ENCODE data around the gene SIRT7.
"Not testable (repeated sequence)": the region's sequence is repeated elsewhere in the genome, so short reads cannot be mapped to it uniquely, and the experiment has no call there.

Gene SIRT7

DNA sequence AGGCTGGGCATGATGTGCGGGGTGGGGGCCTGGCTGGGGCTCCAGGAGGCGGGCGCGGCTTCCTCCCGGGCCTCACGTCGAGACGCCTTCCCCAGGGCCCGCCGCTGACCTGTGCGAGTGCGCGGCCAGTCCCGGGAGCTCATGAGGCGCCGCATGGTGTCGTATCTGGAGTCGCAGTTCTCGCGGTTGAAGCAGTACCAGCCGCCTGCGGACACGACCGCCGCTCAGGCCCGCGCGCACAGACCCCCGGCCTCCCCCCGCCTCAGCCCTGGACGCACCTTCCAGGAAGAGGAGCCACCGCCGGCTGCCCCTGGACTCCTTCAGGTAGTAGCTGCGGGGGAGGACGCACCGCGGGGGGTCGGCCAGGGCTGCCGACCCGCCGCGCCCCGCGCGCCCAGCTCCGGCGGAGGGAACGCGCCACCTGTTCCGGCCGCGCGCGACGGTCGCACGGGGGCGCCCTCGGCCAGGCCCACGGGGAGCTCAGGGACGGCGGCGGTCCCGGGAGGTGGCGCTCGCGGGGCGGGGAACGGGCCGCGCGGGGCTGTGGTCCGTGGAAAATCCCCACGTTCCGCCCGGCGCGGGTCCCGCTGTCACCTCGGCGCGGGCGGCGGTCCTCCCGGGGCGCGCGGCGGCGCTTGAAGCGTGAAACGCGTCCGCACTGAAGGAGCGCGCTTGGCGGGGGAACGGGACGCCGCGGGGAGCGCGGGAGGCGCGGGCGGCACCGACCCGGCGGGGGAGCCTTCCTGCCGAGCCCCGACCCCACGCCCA lies 41.6 kb upstream of the SIRT7 start:
- peaks cover 25% of the 10 kb centered on the region for H3K4me1 ChIP-seq (ENCODE audit: control insufficient read depth, insufficient read depth, low read length)
- peak overlapping the region; percentile 57 for H3K9ac ChIP-seq (ENCODE audit: low read length)
- H3K9me3 ChIP-seq (ENCODE audit: control insufficient read depth, insufficient read depth, low read depth, low read length), result no peaks in the 10 kb centered on the region
- H3K27me3 ChIP-seq (ENCODE audit: control insufficient read depth, insufficient read depth, low read length), result peaks cover 78% of the 10 kb centered on the region
- no peak overlapping the region for H3K27ac ChIP-seq (ENCODE audit: low read depth, low read length)
- H3K36me3 ChIP-seq (ENCODE audit: control insufficient read depth, insufficient read depth, low read length), result no peaks in the 10 kb centered on the region
- H3K4me3 ChIP-seq (ENCODE audit: low read depth, low read length), result peak overlapping the region; percentile 56

DNA sequence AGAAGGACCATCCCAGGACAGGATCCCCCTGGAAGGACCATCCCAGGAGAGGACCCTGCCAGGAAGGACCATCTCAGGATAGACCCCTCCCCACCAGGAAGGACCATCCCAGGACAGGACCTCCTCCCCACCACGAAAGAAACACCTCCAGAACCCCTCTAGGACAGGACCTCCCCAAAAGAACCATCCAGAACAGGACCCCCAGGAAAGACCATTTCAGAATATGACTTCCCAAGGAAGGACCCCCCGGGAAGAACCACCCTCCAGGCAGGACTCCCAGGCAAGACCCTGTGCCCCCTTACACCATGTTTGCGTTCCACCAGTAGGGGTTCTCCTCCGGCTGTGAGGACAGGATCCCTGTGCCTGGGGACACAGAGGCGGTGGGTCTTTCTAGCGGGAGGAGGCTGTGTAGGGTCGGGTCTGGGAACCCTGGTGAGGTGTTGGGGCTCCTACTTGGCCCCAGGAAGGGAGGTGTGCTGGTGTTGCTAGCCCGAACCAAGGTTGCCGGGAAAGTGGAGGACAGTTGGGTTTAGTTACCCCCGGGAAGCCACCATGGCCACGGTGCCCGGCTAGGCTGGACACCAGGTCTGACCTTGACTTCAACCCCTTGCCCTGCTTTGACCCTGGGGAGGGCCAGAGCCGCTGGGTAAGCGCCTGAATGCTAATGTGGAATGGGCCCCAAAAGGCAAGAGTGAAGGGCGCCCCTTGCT lies 40.8 kb upstream of the SIRT7 start:
- H3K9ac ChIP-seq (ENCODE audit: low read length), result peak overlapping the region; percentile 26
- H3K27ac ChIP-seq (ENCODE audit: low read depth, low read length), result no peak overlapping the region
- no peaks in the 10 kb centered on the region for H3K9me3 ChIP-seq (ENCODE audit: control insufficient read depth, insufficient read depth, low read depth, low read length)
- no peaks in the 10 kb centered on the region for H3K36me3 ChIP-seq (ENCODE audit: control insufficient read depth, insufficient read depth, low read length)
- H3K27me3 ChIP-seq (ENCODE audit: control insufficient read depth, insufficient read depth, low read length), result peaks cover 70% of the 10 kb centered on the region
- peaks cover 22% of the 10 kb centered on the region for H3K4me1 ChIP-seq (ENCODE audit: control insufficient read depth, insufficient read depth, low read length)
- peak overlapping the region; percentile 56; the same call in 1 of the 2 replicates for H3K4me3 ChIP-seq (ENCODE audit: low read depth, low read length)

DNA sequence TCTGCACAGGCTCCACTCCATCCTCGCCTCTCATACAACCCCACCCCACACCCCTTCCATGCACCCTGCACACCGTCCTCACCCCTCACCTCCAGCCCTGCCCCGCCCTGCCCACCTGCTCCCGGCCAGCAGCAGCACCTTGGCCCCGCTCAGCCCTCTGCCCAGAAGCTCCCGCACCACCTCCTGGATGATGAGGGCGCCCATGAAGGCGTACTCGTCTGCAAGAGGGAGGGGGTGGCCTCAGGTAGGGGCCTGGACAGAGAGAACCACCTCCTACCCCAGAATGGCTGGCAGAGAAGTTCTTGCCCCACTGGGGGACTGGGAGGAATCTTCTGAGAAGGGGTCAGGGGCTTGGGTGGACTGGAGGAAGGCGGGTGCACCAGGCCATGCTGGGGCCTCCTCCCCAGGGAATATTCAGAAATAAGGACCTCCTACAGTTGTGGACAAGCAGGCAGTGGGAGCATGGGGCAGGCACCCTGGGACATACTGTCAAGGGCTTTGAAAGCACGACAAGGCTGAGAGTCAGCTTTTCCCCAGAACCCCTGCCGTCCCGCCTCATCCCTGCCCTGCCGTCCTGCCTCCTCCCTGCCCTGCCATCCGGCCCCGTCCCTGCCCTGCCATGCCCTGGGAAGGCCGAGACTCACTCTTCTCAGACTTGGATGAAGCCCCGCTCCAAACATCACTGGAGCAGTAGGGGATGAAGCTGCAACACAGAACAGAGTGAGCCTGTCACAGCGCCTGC lies 39.9 kb upstream of the SIRT7 start:
- no peak overlapping the region for H3K9ac ChIP-seq (ENCODE audit: low read length)
- H3K4me3 ChIP-seq (ENCODE audit: low read depth, low read length), result no peak overlapping the region
- H3K27ac ChIP-seq (ENCODE audit: low read depth, low read length), result no peak overlapping the region
- peaks cover 13% of the 10 kb centered on the region for H3K4me1 ChIP-seq (ENCODE audit: control insufficient read depth, insufficient read depth, low read length)
- H3K36me3 ChIP-seq (ENCODE audit: control insufficient read depth, insufficient read depth, low read length), result no peaks in the 10 kb centered on the region
- no peaks in the 10 kb centered on the region for H3K9me3 ChIP-seq (ENCODE audit: control insufficient read depth, insufficient read depth, low read depth, low read length)
- peaks cover 61% of the 10 kb centered on the region for H3K27me3 ChIP-seq (ENCODE audit: control insufficient read depth, insufficient read depth, low read length)

DNA sequence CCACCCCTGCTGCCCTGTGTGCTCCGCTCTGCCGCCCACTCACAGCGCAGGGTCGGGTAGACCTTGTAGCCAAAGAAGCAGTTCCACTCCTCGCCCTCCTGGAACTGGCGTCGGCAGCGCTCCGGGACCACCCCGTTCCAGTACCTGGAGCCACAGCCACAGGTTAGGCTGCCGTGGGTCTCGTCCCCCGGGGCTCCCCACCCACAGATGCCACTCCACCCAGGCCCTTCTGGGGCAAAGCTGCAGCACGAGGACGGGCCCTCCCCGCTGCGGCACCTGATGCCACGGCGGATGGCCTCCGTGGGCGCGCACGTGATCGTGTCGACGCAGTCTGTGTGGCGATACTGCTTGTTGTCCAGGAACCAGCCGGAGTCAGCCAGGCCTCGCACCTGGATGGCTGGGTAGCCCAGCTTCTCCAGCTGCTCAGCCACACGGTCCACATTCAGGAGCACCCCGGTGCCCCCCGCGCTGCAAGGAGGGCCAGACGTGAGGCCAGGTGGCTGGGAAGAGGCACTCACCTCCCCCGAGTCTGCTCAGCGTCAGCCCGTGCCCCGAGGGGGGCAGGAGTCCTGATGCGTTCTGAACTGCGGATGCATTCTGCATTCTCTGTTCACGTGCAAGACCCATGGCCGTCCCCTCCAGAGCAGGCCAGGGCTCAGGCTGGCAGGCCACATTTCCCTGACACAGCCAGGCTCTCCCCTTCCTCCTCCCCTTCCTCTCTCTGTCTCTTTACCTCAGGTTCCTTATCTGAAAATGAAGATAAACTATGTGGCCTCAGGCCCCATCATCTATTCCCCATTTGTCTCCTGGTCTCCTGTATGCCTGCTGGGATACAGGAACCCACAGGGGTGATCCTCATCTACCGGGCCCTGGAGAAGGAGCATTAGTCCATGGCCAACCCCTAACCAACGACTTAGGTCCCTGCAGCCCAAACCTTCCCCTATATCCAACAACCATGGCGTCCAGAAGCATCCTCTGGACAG lies 38.9 kb upstream of the SIRT7 start:
- Histone ChIP-seq H3K36me3 (ENCODE audit: control insufficient read depth, insufficient read depth, low read length) (no peaks in the 10 kb centered on the region), H3K4me1 (ENCODE audit: control insufficient read depth, insufficient read depth, low read length) (peaks cover 4% of the 10 kb centered on the region), H3K4me3 (ENCODE audit: low read depth, low read length) (no peak overlapping the region), H3K9ac (ENCODE audit: low read length) (no peak overlapping the region), H3K9me3 (ENCODE audit: control insufficient read depth, insufficient read depth, low read depth, low read length) (no peaks in the 10 kb centered on the region), H3K27ac (ENCODE audit: low read depth, low read length) (no peak overlapping the region), H3K27me3 (ENCODE audit: control insufficient read depth, insufficient read depth, low read length) (peaks cover 51% of the 10 kb centered on the region)

DNA sequence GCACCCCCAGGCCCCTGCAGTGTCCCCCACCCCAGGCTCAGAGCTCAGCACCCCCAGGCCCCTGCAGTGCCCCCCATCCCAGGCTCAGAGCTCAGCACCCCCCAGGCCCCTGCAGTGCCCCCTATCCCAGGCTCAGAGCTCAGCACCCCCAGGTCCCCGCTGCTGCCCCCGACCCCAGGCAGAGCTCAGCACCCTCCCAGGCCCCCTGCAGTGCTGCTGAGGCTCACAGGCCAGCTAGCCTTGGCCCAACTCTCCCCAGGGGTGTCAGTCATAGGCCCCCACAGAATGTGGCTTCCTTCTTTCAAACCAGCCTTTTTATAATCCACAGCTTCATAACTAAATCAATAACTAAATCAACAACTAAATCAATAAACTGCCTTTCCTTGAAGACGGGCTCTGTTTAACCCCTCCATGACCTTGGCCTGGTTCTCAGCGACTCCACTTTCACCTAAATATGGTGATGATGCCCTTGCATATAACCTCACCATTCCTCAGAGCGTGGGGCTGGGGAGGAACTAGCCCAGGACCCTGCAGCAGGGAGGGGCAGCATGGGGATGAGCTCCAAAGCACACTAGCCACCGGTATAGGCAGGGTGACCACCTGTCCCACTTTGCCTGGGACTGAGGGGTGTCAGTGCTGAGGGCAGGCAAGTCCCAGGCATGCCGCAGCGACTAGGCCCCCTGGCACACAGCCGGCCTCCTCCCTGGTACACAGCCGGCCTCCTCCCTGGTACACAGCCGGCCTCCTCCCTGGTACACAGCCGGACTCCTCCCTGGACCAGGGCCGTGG lies 38.0 kb upstream of the SIRT7 start:
- Histone ChIP-seq H3K4me3 (ENCODE audit: low read depth, low read length) (no peak overlapping the region), H3K27me3 (ENCODE audit: control insufficient read depth, insufficient read depth, low read length) (peaks cover 44% of the 10 kb centered on the region), H3K9me3 (ENCODE audit: control insufficient read depth, insufficient read depth, low read depth, low read length) (no peaks in the 10 kb centered on the region), H3K4me1 (ENCODE audit: control insufficient read depth, insufficient read depth, low read length) (peaks cover 4% of the 10 kb centered on the region; the same call in 1 of the 2 replicates), H3K36me3 (ENCODE audit: control insufficient read depth, insufficient read depth, low read length) (no peaks in the 10 kb centered on the region), H3K9ac (ENCODE audit: low read length) (no peak overlapping the region), H3K27ac (ENCODE audit: low read depth, low read length) (no peak overlapping the region)

DNA sequence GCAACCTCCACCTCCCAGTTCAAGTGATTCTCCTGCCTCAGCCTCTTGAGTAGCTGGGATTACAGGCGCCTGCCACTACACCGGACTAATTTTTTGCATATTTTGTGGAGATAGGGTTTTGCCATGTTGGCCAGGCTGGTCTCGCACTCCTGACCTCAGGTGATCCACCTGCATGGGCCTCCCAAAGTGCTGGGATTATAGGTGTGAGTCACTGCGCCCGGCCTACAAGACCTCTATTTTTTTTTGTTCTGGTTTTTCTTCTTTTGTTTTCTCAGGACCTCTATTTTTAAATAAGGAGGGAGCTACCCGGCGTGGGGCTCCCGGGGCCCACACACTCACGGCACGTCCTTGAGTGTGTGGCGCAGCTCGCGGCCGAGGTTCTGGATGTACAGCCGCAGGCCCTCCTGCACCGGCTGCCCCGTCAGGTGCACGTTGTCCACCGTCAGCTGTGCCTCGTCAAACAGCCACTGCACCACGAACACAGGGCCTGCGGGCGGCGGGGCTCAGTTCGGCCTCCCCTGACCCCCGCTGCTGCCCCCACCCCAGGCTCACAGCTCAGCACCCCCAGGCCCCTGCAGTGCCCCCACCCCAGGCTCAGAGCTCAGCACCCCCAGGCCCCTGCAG lies 37.2 kb upstream of the SIRT7 start:
- Histone ChIP-seq H3K9ac (ENCODE audit: low read length) (no peak overlapping the region), H3K36me3 (ENCODE audit: control insufficient read depth, insufficient read depth, low read length) (no peaks in the 10 kb centered on the region), H3K9me3 (ENCODE audit: control insufficient read depth, insufficient read depth, low read depth, low read length) (no peaks in the 10 kb centered on the region), H3K4me3 (ENCODE audit: low read depth, low read length) (no peak overlapping the region), H3K27me3 (ENCODE audit: control insufficient read depth, insufficient read depth, low read length) (peaks cover 36% of the 10 kb centered on the region), H3K27ac (ENCODE audit: low read depth, low read length) (no peak overlapping the region), H3K4me1 (ENCODE audit: control insufficient read depth, insufficient read depth, low read length) (peaks cover 4% of the 10 kb centered on the region; the same call in 1 of the 2 replicates)

DNA sequence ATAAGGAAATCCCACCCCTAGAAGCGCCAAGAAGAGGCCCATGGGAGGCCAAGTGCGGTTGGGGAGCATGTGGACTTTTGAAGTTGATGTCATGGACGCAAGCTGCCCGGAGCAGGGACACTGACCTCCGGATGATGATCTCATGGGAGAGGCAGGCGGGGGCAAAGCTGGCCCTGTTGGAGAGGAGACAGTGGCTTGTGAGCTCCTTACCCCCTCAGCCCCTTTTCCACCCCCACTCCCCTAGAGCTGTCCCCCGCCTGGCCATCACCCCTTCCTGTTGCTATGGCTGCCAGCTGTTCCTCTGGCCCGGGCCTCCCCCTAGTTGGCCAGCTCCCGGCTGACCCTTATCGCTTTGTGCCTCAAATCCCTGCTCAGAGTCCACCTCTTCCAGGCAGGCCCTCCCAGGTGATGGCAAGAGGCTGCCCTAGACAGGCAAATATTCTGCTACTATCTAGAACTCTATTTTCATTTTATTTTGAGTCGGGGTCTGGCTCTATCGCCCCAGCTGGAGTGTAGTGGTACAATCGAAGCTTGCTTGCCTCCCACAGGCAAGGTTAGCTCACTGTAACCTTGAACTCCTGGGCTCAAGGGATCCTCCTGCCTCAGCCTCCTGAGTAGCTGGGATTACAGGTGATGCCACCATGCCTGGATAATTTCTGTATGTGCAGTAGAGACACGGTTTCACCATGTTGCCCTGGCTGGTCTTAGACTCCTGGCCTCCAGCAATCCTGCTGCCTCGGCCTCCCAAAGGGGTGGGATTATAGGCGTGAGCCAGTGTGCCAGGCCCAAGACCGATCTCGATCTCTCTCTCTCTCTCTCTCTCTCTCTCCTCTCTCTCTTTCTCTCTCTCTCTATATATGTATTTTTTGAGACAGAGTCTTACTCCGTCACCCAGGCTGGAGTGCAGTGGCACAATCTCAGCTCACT lies 36.4 kb upstream of the SIRT7 start:
- no peak overlapping the region for H3K9ac ChIP-seq (ENCODE audit: low read length)
- peaks cover 28% of the 10 kb centered on the region for H3K27me3 ChIP-seq (ENCODE audit: control insufficient read depth, insufficient read depth, low read length)
- no peak overlapping the region for H3K4me3 ChIP-seq (ENCODE audit: low read depth, low read length)
- peaks cover 4% of the 10 kb centered on the region; the same call in 1 of the 2 replicates for H3K4me1 ChIP-seq (ENCODE audit: control insufficient read depth, insufficient read depth, low read length)
- no peak overlapping the region for H3K27ac ChIP-seq (ENCODE audit: low read depth, low read length)
- H3K9me3 ChIP-seq (ENCODE audit: control insufficient read depth, insufficient read depth, low read depth, low read length), result no peaks in the 10 kb centered on the region
- H3K36me3 ChIP-seq (ENCODE audit: control insufficient read depth, insufficient read depth, low read length), result no peaks in the 10 kb centered on the region

DNA sequence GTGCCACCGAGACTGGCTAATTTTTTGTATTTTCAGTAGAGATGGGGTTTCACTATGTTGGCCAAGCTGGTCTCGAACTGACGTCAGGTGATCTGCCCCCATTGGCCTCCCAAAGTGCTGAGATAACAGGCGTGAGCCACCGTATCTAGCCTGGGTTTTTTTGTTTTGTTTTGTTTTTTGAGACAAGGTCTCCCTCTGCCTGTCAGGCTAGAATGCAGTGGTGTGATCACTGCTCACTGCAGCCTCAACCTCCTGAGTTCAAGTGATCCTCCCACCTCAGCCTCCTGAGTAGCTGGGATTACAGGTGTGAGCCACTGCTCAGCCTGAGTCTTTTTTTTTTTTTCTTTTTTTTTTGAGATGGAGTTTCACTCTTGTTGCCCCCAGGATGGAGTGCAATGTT lies 35.5 kb upstream of the SIRT7 start:
- not testable (repeated sequence) for H3K9ac ChIP-seq (ENCODE audit: low read length); H3K9me3 ChIP-seq (ENCODE audit: control insufficient read depth, insufficient read depth, low read depth, low read length); H3K36me3 ChIP-seq (ENCODE audit: control insufficient read depth, insufficient read depth, low read length); H3K4me1 ChIP-seq (ENCODE audit: control insufficient read depth, insufficient read depth, low read length); H3K4me3 ChIP-seq (ENCODE audit: low read depth, low read length); H3K27ac ChIP-seq (ENCODE audit: low read depth, low read length)
- peaks cover 19% of the 10 kb centered on the region for H3K27me3 ChIP-seq (ENCODE audit: control insufficient read depth, insufficient read depth, low read length)

DNA sequence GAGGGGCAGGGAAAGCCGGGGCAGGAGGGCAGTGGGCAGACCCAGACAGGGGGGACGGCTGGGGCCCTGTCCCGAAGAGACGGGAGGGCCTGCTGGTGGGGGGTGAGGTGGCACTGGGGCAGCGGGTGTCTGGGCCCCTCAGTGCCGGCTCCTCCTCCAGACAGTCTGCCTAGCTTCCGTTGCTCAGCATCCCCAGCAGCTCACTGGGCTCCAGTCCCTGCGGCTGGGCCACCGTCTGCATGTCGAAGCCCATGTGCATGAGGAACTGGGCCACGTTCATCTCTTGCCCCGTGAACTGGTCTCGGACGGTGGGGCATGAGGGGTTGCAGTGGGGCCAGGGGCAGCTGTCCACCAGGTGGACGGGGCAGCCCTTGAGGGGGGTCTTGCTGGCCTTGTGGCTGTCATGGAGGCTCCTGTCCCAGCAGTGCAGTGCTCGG lies 34.8 kb upstream of the SIRT7 start:
- Histone ChIP-seq H3K4me1 (ENCODE audit: control insufficient read depth, insufficient read depth, low read length) (no peaks in the 10 kb centered on the region), H3K9ac (ENCODE audit: low read length) (no peak overlapping the region), H3K9me3 (ENCODE audit: control insufficient read depth, insufficient read depth, low read depth, low read length) (no peaks in the 10 kb centered on the region), H3K36me3 (ENCODE audit: control insufficient read depth, insufficient read depth, low read length) (no peaks in the 10 kb centered on the region), H3K27ac (ENCODE audit: low read depth, low read length) (no peak overlapping the region), H3K4me3 (ENCODE audit: low read depth, low read length) (no peak overlapping the region), H3K27me3 (ENCODE audit: control insufficient read depth, insufficient read depth, low read length) (peaks cover 12% of the 10 kb centered on the region)

Measured in HUES6 (cell line).